Common myeloid progenitor, CD34-positive (primary cell): ENCODE measurements around the gene PDGFB.

Experiments
- CTCF ChIA-PET: fragments of 350-600 bp; sonication (Branson Sonifier 250); formaldehyde crosslinking; loops from one replicate; lab custom pipeline; 2021; ENCODE audit warnings: antibody characterized with exemption; lab: Charles Lee
- POLR2A ChIA-PET: fragments of 350-600 bp; sonication (Branson Sonifier 250); formaldehyde crosslinking; loops from one replicate; lab custom pipeline; 2021; ENCODE audit warnings: antibody characterized with exemption; lab: Charles Lee
- DNase-seq, 3 donors: peaks; one replicate each; pipeline versions ENCODE4 v3.0.0 to v3.0.0-alpha.2; 2013
- H3K27ac ChIP-seq, 2 experiments: 1 replicate in 1 of 2; 2 replicates in 1 of 2; pipeline ENCODE4 v1.7.0; 2013; ENCODE audit warnings: inconsistent platforms in 2 of 2, low read length in 2 of 2, mild to moderate bottlenecking in 2 of 2, low read depth in 1 of 2, moderate library complexity in 1 of 2; ENCODE audit not compliant: severe bottlenecking in 2 of 2, insufficient read depth in 1 of 2, poor library complexity in 1 of 2
- H3K27me3 ChIP-seq, 5 experiments: replicated peaks in 2 of 5; 1 replicate in 3 of 5; 2 replicates in 2 of 5; pipeline versions ENCODE4 v1.6.1 to v1.7.0; 2013; ENCODE audit warnings: low read length in 4 of 5, mild to moderate bottlenecking in 2 of 5, moderate library complexity in 2 of 5, inconsistent platforms in 1 of 5; ENCODE audit not compliant: insufficient read depth in 5 of 5, control insufficient read depth in 4 of 5
- H3K36me3 ChIP-seq, 4 experiments: 1 replicate in 2 of 4; 2 replicates in 2 of 4; pipeline versions ENCODE4 v1.6.1 to v1.7.0; 2013; ENCODE audit warnings: low read length in 3 of 4, control low read depth in 1 of 4, mild to moderate bottlenecking in 1 of 4; ENCODE audit not compliant: control insufficient read depth in 4 of 4, insufficient read depth in 4 of 4
- H3K4me1 ChIP-seq, 4 experiments: 1 replicate in 3 of 4; 2 replicates in 1 of 4; pipeline versions ENCODE4 v1.6.1 to v1.7.1; 2013; ENCODE audit warnings: low read length in 3 of 4, mild to moderate bottlenecking in 3 of 4, control low read depth in 1 of 4, inconsistent platforms in 1 of 4, moderate library complexity in 1 of 4; ENCODE audit not compliant: control insufficient read depth in 4 of 4, insufficient read depth in 4 of 4; ENCODE audit errors: control extremely low read depth in 1 of 4
- H3K4me3 ChIP-seq, 7 experiments: 1 replicate in 4 of 7; 2 replicates in 3 of 7; pipeline versions ENCODE4 v1.5.1 to v1.7.0; 2013; ENCODE audit warnings: mild to moderate bottlenecking in 7 of 7, low read length in 6 of 7, moderate library complexity in 6 of 7, inconsistent platforms in 2 of 7, low read depth in 2 of 7, control low read depth in 1 of 7; ENCODE audit not compliant: insufficient read depth in 4 of 7, control insufficient read depth in 1 of 7; ENCODE audit errors: extremely low read depth in 1 of 7
- H3K9me3 ChIP-seq, 5 experiments: 1 replicate in 4 of 5; 2 replicates in 1 of 5; pipeline versions ENCODE4 v1.6.1 to v1.7.1; 2013; ENCODE audit warnings: low read length in 4 of 5, mild to moderate bottlenecking in 2 of 5, inconsistent platforms in 1 of 5, low read depth in 1 of 5, moderate library complexity in 1 of 5; ENCODE audit not compliant: control insufficient read depth in 4 of 5, insufficient read depth in 2 of 5; ENCODE audit errors: control extremely low read depth in 1 of 5
- WGBS: methylation state at CpG from one replicate; pipeline ENCODE4 v1.1.5; 2013; ENCODE audit not compliant: insufficient coverage; 5-methylcytosine and 5-hydroxymethylcytosine counted together

PDGFB gene

DNA sequence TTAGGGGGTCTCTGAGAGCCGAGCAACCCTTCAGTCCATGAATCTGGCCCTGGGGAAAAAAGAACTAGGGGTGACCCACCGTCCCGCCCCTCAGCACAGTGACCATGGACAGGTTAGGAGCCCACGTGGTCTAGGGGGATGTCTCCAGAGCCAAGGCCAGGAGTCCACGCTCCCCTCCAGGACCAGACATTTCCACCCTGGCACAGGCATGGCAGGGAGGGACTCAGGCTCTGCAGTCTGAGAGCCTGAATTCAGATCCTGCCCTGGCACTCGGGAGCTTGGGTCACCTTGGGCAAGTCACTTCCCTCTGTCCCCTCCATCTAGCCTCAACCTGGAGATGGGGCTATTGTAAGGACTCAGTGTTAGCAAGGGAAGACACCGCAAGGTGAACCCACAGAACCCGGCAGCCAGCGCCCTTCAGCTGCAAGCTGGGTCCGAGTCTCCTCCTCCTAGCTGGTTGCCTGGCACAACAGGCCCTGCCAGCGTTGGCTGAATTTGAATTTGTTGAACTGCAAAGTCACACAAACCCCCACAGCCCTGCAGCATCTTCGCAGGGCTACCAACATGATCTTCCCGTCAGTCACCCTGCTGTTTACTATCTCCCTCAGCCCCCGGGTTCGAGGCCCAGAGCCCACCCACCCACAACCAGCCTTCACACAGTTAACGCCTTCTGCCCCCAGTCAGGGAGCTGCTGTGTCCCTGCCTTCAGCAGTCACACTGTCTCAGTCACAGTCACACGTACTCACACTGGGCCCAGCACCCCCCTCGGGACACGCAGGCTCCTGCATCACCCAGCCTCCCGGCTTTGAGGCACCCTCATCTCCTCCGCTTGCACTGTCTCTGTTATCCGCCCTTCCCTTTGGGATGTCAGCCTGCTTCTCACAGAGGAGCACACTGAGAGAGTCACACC, 603 bp upstream of the PDGFB start:
- Histone ChIP-seq H3K36me3 (no peaks in the 10 kb centered on the region), H3K27me3 (peaks cover 0 to 98% (median 51%) of the 10 kb centered on the region in 5 experiments), H3K4me3 (no peak overlapping the region), H3K27ac (no peak overlapping the region), H3K9me3 (no peaks in the 10 kb centered on the region), H3K4me1 (peaks cover 0 to 52% (median 38%) of the 10 kb centered on the region in 4 experiments)
- POLR2A ChIA-PET = interaction anchor here (0.5 to 0.9 kb wide), 2 partner anchors 8 to 38 kb away, joined by 3 to 4 read pairs; no protein-coding TSS in a partner anchor
- CTCF ChIA-PET = interaction anchor here (1.5 to 1.8 kb wide), 2 partner anchors 66 to 75 kb away, joined by 3 to 5 read pairs; no protein-coding TSS in a partner anchor
- no peak for DNase-seq
- 56% methylated on average over 18 of the region's 22 CpGs for WGBS

DNA sequence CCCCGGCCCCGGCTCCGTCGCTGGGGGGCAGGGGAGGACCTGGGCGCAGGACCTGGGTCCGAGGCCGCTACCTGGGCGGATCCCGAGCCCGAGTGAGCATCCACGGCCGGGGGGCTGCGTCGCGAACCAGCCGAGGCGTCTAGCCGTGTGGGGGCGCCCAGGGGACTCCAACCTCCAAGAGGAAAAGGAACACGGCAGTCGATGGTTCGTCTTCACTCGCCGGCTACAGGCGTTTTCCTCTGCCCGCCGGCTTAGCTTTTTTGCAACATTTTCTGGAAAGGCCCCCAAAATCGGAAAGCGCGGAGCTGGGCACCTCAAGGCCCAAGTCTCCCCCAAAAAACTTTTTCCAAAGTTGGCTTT, 666 bp downstream of the PDGFB start:
- under 1% methylated on average over 30 of the region's 30 CpGs for WGBS
- H3K9me3 ChIP-seq = no peaks in the 10 kb centered on the region
- no peaks in the 10 kb centered on the region for H3K36me3 ChIP-seq
- H3K27me3 ChIP-seq = peaks cover 0 to 98% (median 54%) of the 10 kb centered on the region in 5 experiments
- peaks cover 0 to 62% (median 45%) of the 10 kb centered on the region in 4 experiments for H3K4me1 ChIP-seq
- ChIA-PET CTCF (no interaction called here), POLR2A (interaction anchor here (0.6 to 0.9 kb wide), 2 partner anchors 9 to 630 kb away, joined by 4 to 5 read pairs; no protein-coding TSS in a partner anchor)
- no peak for DNase-seq
- H3K27ac ChIP-seq = no peak overlapping the region
- peak overlapping the region in 2 of 7 experiments; percentile 6 to 36 for H3K4me3 ChIP-seq

DNA sequence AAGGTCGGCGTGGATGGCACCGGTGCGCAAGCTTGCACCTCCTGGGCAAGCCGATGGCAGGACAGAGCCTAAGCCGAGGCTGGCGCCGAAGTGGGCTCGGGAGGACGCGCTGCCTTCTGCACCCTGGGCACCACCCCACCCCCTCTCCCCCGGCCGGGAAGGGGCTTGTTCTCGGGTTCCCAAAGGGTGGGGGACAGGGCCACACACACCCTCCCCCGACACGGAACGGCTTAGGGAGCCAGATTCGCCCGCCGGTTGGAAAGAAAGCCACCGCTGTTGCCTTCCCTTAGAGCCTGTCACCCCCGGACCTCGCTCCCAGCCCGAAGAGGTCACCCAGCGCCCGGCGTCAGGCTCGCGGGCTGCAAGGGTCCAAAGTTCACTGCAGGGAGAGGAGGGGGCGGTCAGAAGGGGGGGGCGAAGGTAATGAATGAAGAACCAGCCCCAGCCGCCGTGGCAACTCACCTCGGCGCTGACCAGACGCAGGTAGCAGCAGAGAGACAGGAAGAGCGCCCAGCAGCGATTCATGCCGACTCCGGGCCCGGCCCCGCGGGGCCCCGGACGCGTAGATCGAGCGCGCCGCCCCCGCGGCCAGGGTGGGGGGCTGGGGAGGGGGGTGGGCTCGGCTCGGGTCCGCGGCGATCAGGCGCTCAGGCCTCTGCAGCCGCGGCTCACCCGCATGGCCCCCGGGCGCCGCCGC, 1.2 kb downstream of the PDGFB start:
- ChIA-PET POLR2A (no interaction called here), CTCF (interaction anchor here (0.7 kb wide), 1 partner anchor 109 kb away, joined by 3 read pairs; no protein-coding TSS in a partner anchor)
- Histone ChIP-seq H3K27ac (no peak overlapping the region), H3K9me3 (no peaks in the 10 kb centered on the region), H3K27me3 (peaks cover 0 to 98% (median 51%) of the 10 kb centered on the region in 5 experiments), H3K36me3 (no peaks in the 10 kb centered on the region), H3K4me1 (peaks cover 0 to 60% (median 45%) of the 10 kb centered on the region in 4 experiments), H3K4me3 (peak overlapping the region in 1 of 7 experiments; percentile 7)
- 2% methylated on average over 33 of the region's 65 CpGs for WGBS
- DNase-seq = no peak

DNA sequence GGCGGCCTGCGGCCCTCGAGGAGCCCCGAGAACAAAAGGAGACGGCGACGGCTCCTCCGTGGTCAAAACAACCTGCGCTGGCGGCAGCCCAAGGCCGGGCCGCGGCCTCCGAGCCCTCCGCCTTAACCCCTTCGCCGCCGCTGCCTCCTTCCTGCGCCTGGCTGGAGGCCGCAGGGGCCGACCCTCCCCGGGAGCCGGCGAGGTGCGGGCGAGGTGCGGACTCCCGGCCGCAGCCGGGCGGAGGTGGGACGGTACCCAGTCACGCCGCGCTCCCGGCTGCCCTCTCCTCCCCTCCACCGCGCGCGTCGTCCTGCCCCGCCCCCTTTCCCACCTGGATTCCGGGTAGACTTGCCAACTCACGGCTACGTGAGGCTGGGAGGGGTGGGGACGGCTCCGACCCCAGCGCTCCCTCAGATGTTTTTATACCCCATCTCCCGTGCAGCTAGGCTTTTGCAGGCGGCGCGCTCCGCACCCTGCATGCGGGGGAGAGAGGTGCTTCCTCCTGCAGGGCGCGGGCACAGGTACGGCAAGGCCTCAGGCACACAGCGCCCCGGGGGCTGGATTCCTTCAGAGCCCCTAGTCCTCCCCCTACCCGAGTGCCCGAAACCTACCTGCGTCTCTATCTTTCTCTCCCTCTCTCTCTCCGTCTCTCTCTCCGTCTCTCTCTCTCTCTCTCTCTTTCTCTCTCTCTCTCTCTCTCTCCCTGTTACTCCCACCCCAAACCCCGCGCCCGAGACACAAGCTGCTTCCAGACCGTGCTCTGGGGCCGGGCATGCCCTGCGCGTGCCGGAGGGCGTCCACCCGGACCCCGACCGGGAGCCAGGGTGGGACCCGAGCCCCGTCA, 2.0 kb downstream of the PDGFB start:
- H3K36me3 ChIP-seq = no peaks in the 10 kb centered on the region
- WGBS = 2% methylated on average over 62 of the region's 78 CpGs
- ChIA-PET CTCF (interaction anchor here (0.7 kb wide), 1 partner anchor 108 kb away, joined by 3 read pairs; no protein-coding TSS in a partner anchor), POLR2A (no interaction called here)
- H3K4me1 ChIP-seq = peaks cover 0 to 61% (median 47%) of the 10 kb centered on the region in 4 experiments
- peak overlapping the region in 1 of 7 experiments; percentile 7 for H3K4me3 ChIP-seq
- no peaks in the 10 kb centered on the region for H3K9me3 ChIP-seq
- no peak for DNase-seq
- H3K27me3 ChIP-seq = peaks cover 0 to 98% (median 51%) of the 10 kb centered on the region in 5 experiments
- no peak overlapping the region for H3K27ac ChIP-seq

GRCh38 chr22:39241794-39242594, 2.8 kb downstream of the PDGFB start:
- under 1% methylated on average over 56 of the region's 92 CpGs for WGBS
- POLR2A ChIA-PET = no interaction called here
- Histone ChIP-seq H3K9me3 (no peaks in the 10 kb centered on the region), H3K27me3 (peaks cover 0 to 99% (median 48%) of the 10 kb centered on the region in 5 experiments), H3K4me3 (peak overlapping the region in 2 of 7 experiments; percentile 1 to 11), H3K4me1 (peaks cover 0 to 70% (median 49%) of the 10 kb centered on the region in 4 experiments), H3K36me3 (no peaks in the 10 kb centered on the region), H3K27ac (no peak overlapping the region)
- CTCF ChIA-PET = interaction anchor here (1.0 to 1.1 kb wide), 2 partner anchors 67 to 69 kb away, joined by 3 read pairs; no protein-coding TSS in a partner anchor
- peak in 1 of 3 donors; percentile 59 for DNase-seq
